ENCODE results near the gene HMGA1. TPM values are rescaled to one million over a fixed set of nuclear protein-coding genes. Genes with fewer than 3 reads are reported as not detected.

The HMGA1 gene
- total RNA-seq, 1 experiment from 2014 or later: 265 TPM

DNA sequence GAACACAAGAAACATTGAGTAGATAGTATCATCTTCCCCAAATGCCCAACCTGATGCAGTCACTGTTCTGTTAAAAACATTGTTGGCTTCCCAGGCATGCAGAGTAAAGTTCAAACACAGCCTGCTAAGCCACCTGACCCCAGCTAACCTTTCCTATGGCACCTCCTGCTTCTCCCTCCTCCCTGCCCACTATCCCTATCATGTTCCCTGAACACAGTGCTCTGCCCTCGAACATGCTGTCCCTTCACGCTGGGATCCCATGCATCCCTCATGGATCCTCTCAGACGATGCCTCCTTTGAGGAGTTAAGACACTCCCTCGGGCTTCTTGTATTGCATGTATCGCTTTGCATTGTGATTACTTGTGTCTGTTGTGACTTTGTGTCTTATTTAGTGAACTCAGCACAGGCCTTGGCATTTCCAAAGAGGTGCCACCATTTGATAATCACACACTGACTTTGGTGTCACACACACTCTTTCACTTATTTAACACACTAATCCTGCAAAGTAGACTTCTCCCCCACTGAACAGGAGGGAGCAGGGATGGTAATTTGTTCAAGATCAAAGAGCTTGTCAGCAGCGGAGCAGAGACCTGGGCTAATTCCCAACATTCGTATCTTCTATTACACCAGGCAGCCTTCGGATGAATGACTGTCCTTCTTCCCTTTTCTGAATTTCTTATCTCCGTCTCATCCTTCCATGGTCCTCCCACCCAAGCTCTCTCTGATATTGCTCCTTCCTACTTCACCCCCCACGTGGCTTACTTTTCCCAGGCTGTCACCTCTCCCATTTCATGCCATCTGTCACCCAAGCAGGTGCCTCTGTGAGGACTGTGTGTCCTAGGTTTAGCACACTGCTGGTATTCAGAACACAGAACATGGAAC, 40.4 kb downstream of the HMGA1 start:
- in situ Hi-C loops (cut with HindIII; ENCODE audit: low pct_unique_long_range_greater_than_20kb, low sequenced_read_pairs): no loop called here
- no peak for DNase-seq (ENCODE audit: low read depth)

DNA sequence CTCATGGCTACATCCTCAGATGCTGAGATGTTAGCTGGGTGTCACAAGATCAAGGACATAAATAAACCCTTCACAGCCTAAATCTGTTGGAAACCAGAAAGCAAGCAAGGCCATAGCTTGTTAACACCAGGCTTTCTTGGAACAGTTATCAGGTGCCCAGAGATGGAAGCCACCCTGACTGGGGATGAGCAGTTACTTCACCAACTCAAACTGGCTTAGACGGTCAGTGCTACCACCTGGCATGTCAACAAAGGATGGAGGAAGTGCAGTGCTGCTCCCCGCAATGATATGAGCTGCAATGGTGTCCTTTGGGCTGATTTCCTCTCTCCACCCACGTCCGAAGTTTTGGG, 41.1 kb downstream of the HMGA1 start:
- no peak for DNase-seq (ENCODE audit: low read depth)
- in situ Hi-C loops (cut with HindIII; ENCODE audit: low pct_unique_long_range_greater_than_20kb, low sequenced_read_pairs): no loop called here

- DNase-seq (ENCODE audit: low read depth): no peak
- in situ Hi-C loops (cut with HindIII; ENCODE audit: low pct_unique_long_range_greater_than_20kb, low sequenced_read_pairs): no loop called here
Observed at GRCh38 chr6:34278833-34279232, 42.2 kb downstream of the HMGA1 start.

GRCh38 chr6:34280216-34280615, 43.5 kb downstream of the HMGA1 start:
- DNase-seq (ENCODE audit: low read depth): no peak
- in situ Hi-C loops (cut with HindIII; ENCODE audit: low pct_unique_long_range_greater_than_20kb, low sequenced_read_pairs): no loop called here

GRCh38 chr6:34281702-34282334, 45.1 kb downstream of the HMGA1 start:
- in situ Hi-C loops (cut with HindIII; ENCODE audit: low pct_unique_long_range_greater_than_20kb, low sequenced_read_pairs): no loop called here
- no peak for DNase-seq (ENCODE audit: low read depth)

GRCh38 chr6:34284563-34285447, 48.1 kb downstream of the HMGA1 start:
- DNase-seq (ENCODE audit: low read depth): no peak
- in situ Hi-C loops (cut with HindIII; ENCODE audit: low pct_unique_long_range_greater_than_20kb, low sequenced_read_pairs): no loop called here

DNA sequence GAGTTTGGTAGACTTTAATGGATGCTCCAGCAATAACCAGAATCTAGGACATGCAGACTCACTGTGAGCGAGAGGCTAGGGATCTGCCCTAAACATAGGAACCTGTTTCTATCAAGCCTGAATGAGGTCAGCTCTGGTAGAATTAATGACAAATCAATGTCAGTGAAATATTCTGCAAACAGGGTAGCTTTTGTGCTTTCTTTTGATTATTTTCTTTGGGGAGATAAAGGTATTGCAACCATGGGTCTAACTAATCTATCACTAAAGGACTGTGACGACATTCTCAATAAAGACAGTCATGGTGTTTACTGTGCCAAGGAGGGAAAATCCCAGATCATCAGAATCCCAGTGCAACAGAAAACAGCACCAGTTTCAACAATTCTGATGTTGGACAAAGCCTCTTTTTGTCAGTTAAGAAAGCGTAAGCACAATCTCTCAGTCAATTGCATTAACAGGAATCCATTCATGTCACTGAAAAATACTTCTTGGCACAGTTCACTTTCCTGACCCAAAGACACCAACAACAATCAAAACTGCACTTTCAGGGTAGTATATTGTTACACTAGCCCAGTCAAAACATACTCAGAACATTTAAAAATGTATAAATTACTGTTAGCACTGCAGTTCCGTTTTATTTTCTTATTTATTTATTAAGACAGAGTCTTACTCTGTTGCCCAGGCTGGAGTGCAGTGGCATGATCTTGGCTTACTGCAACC, 48.9 kb downstream of the HMGA1 start:
- in situ Hi-C loops (cut with HindIII; ENCODE audit: low pct_unique_long_range_greater_than_20kb, low sequenced_read_pairs): no loop called here
- no peak for DNase-seq (ENCODE audit: low read depth)

DNA sequence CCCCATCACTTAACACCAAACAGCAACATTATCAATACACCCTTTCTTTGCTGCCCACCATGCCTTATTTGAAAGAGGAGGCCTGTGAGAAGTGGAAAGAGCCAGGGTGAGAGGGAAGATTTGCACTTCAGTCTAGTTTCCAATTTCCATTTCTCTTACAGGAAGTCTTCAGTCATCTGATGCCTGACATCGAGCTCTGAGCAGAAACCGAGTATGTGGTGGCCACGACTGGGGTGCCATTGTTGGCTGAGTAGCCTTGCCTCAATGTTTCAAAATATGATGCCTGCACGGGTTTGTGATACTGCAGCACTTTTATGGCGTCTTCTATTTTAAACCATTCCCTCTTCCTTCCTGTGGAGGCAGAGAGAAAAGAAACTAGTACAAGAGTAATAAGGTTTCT, 51.9 kb downstream of the HMGA1 start:
- in situ Hi-C loops (cut with HindIII; ENCODE audit: low pct_unique_long_range_greater_than_20kb, low sequenced_read_pairs): no loop called here
- DNase-seq (ENCODE audit: low read depth): no peak

DNA sequence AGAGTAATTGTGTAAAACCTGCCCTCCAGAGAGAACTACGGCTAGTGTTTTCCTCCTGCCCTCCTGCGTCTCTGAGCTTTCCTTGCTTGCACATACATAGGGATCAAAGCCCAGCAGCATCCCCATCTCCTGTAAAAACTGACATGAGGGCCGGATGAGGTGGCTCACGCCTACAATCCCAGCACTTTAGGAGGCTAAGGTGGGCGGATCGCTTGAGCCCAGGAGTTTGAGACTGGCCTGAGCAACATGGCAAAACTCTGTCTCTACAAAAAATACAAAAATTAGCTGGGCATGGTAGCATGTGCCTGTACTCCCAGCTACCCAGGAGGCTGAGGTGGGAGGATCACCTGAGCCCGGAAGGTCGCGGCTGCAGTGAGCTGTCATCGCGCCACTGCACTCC, 52.5 kb downstream of the HMGA1 start:
- in situ Hi-C loops (cut with HindIII; ENCODE audit: low pct_unique_long_range_greater_than_20kb, low sequenced_read_pairs): no loop called here

DNA sequence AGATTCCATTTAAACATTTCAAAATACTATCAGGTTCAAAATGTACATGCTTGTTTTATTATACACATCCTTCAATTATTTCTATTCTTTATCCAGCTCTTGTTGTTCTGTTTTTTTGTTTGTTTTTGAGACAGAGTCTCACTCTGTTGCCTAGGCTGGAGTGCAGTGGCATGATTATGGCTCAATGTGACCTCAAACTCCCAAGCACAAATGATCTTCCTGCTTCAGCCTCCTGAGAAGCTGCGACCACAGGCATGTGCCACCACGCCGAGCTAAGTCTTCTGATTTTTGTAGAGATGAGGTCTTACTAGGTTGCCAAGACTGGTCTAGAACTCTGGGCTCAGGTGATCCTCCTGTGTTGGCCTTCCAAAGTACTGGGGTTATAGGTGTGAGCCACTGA, 56.3 kb downstream of the HMGA1 start:
- DNase-seq (ENCODE audit: low read depth): no peak
- in situ Hi-C loops (cut with HindIII; ENCODE audit: low pct_unique_long_range_greater_than_20kb, low sequenced_read_pairs): no loop called here

More for the DNA sequence above, 52.5 kb downstream of the HMGA1 start:
- DNase-seq (ENCODE audit: low read depth): no peak

DNA sequence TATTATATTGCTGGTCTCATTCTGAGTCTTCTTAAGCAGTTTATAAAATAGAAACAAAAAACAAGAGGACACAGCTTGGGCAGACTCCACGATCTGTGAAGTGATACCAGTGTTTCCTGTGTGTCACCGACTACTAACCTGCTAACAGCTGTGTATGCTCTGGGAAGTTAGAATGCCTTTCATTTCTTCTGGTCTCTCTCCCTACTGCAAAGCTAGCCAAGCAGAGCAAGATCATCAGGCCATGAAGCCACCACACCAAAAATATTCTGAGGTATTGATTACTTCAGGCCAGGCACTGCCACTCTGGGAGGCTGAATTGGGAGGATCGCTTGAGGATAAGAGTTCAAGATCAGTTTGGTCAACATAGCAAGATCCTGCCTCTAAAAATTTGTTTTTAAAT, 59.0 kb downstream of the HMGA1 start:
- peak; percentile 69 for DNase-seq (ENCODE audit: low read depth)
- in situ Hi-C loops (cut with HindIII; ENCODE audit: low pct_unique_long_range_greater_than_20kb, low sequenced_read_pairs): no loop called here

Other genes starting within 250 kb of the HMGA1 start
- 1.2 TPM in 1 of 2 replicates, not detected in the other for gene GRM4, start 90.8 kb upstream of the HMGA1 start, total RNA-seq (2014; rRNA removed; shearing (Covaris generic); ENCODE audit: low replicate concordance)
- gene SMIM29, start 12.1 kb downstream of the HMGA1 start, total RNA-seq (2014; rRNA removed; shearing (Covaris generic); ENCODE audit: low replicate concordance): 57.0 and 64.2 TPM in 2 replicates
- 6.7 and 7.2 TPM in 2 replicates for gene NUDT3, start 155.8 kb downstream of the HMGA1 start, total RNA-seq (2014; rRNA removed; shearing (Covaris generic); ENCODE audit: low replicate concordance)
- 2,697 and 2,797 TPM in 2 replicates for gene RPS10, start 189.2 kb downstream of the HMGA1 start, total RNA-seq (2014; rRNA removed; shearing (Covaris generic); ENCODE audit: low replicate concordance)
- not detected in 2 replicates for gene PACSIN1, start 229.2 kb downstream of the HMGA1 start, total RNA-seq (2014; rRNA removed; shearing (Covaris generic); ENCODE audit: low replicate concordance)

Measured in Caki2 (cell line).